DMS79 (cell line): ENCODE data around the gene NAT9.

ENCODE experiments used
- DNase-seq: peaks from one replicate; lab custom pipeline; 2025; lab: John Stamatoyannopoulos, UW

NAT9 gene

DNA sequence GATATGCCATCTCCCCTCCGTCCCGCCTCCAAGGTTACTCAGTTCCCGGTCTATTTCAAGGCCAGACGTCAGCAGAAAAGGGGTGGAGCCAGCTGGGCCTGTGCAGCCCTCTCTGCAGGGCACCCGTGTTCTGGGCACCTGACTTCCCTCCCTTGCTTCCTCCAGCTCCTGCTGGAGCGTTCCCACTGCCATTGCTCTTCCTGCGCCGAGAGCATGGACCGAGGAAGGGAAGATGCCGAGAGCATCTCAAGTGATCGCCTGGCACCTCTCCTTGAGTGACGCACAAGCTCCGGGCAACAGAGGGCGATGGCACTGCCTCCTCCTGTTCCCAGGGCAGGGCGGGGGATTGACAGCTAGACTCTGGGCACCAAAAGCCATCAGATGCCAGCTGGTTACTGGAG, 29.4 kb upstream of the NAT9 start:
- no peak for DNase-seq

DNA sequence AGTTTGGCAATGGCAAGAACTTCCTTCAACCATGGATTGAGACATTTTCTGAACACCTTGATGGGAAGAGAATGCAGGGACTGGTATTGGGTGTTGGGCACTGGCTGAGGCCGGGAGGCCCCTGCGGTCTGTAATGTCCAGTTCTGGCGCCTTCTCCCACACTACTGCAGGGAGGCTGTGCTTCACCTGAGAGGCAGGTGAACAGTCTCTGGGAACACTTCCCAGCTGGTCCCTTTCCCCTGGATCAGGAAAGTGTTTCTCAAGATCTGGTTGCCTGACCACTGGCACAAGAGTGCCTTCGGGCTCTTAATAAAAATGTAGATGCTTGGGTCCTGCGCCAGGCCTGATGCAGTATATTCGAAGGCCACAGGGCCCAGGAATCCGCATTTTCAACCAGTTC, 28.5 kb upstream of the NAT9 start:
- DNase-seq: no peak

DNA sequence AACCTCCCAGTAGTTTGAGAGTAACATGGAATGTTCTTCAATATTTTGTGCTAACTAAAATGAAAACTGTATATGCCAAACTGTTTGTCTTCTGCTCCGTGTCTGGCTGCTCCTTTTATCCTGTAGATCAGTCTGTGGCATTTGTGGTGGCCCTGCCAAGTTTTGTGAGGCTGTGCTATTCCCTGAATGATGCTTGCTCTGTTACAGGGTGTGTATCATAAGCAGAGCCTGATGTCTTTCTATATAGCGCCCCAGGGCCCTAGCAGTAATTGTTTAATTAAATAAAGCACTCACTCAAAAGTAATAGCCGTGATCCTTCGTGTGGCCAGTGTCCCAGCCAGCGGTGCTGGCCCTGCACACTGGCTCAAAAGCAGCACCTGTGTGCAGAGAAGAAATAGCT, 27.8 kb upstream of the NAT9 start:
- DNase-seq: no peak

DNA sequence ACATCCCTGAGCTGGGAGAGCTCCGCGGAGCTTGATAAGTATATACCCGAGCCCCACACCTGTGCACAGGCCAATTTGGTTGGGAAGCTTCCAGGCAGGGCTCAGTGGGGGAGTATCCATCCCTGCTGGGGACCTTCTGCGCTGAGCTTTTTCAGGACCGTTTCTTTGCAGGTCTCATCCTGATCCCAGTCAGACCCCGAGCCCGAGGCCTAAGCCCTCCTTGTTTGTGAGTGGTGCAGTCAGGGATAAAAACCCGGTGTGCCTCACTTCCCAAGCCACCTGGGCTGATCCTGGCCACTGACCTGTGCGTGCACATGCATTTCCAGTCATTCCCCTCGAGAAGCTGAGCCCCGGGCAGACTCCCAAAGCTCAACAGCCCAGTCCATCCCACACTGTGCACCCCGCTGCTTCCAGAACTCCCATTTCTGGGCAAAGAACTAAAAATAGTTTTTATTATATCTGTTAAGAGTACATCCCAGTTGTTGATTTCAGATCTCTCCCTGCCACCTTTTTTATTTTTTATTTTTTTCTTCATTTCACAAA, 27.3 kb upstream of the NAT9 start:
- DNase-seq: no peak

- DNase-seq: no peak
Observed at GRCh38 chr17:74801896-74802295, 25.8 kb upstream of the NAT9 start.

GRCh38 chr17:74800531-74800930, 24.4 kb upstream of the NAT9 start:
- DNase-seq: no peak

DNA sequence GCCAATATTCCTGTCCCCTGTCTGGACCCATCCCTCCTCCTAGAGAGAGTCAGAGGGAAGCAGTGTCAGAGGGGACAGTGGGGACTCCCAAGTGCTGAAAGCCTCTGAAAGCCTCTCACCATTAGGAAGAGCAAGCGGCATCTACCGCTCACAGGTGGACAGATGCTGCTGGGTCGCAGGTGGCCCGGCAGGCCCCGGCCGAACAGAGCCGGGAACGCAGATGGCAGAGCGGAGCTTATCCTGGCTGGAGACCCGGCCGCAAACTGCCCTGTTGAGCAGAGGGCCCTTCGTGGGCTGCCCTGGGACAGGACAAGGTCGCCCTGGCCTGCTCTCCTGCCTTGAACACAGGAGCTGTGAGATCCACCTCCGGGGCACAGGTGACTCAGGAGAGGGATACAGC, 23.0 kb upstream of the NAT9 start:
- no peak for DNase-seq

- no peak for DNase-seq
Observed at GRCh38 chr17:74798239-74798707, 22.1 kb upstream of the NAT9 start.

DNA sequence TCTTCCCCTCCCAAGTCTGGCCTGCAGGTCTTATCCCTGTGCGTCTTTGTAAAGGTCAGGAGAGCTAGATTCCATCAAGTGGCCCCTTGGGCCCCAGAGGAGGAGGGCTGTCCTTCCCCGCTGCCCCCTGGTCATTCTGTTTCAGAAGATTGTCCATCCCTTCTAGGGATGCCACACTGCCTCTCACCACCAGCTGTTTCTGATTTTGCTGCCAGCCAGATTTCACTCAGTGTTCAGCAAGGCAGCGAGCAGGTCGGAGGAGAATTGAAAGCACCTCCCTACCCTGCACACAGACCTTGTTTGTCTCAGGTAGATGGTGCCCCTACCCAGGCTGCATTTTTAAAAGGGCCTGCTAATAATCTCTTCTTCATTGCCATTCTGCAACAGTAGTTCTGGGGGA, 21.7 kb upstream of the NAT9 start:
- DNase-seq: no peak

- DNase-seq: peak; percentile 41
Observed at GRCh38 chr17:74796866-74797265, 20.7 kb upstream of the NAT9 start.

DNA sequence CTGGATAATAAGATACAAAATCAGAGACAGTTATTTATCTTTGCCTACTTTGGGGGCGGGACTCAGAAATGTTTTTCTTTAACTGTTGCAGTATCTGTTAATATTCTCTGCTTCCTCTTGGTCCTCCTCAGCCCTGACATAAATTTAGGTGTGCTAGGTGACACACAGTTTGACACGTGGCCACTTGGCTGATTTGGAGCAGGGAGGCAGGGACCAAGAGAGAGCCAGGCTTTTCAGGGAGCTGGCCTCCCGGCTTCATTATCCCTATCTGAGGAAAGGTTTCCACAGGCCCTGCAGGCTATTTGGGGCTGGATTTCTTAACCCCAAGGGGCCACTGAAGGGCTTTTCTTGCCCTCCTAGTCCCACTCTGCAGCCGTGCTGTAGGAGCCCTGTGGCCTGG, 20.1 kb upstream of the NAT9 start:
- DNase-seq: no peak

- DNase-seq: peak; percentile 55
Observed at GRCh38 chr17:74795327-74796020, 19.3 kb upstream of the NAT9 start.

- DNase-seq: no peak
Observed at GRCh38 chr17:74792586-74793105, 16.5 kb upstream of the NAT9 start.

DNA sequence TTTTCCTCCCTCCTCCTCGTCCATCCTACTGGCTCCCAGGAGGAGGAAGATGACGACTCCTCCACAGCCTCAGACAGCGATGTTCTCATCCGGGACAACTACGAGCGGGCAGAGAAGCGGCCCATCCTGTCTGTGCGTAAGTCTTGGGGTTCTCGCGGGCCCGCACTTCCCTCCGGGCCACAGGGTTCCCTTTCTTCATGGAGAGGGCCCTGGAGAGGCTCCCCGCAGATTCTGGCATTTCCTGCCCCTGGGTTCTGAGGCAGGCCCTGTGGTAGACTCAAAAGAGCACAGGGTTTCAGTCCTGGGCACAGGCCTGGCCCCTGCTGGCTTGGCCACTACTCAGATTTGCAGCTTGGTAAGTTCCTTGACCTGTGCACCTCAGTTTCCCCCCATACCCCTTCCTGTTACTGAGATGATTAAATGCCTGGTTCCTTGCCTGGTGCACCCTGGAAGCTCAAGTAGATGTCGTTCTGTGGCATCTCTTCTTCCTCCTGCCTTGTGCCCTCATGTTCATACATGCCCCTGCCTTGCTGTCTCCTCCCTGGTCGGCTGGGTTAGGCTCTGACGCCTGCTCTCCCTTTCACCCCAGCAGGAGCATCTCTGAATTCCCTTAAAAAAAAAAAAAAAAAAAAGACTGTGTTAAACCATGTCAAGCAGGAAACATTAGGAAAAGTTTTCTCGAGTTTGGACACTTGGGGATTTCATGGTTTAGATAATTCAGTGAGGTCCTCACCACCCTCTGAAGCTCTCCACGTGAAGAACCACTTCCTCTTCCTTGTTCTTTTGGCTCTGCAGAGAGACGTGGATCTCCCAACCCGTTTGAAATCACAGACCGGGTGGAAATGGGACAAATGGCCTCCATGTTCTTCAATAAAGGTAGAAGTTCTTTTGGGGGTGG, 14.3 kb upstream of the NAT9 start:
- DNase-seq: no peak

DNA sequence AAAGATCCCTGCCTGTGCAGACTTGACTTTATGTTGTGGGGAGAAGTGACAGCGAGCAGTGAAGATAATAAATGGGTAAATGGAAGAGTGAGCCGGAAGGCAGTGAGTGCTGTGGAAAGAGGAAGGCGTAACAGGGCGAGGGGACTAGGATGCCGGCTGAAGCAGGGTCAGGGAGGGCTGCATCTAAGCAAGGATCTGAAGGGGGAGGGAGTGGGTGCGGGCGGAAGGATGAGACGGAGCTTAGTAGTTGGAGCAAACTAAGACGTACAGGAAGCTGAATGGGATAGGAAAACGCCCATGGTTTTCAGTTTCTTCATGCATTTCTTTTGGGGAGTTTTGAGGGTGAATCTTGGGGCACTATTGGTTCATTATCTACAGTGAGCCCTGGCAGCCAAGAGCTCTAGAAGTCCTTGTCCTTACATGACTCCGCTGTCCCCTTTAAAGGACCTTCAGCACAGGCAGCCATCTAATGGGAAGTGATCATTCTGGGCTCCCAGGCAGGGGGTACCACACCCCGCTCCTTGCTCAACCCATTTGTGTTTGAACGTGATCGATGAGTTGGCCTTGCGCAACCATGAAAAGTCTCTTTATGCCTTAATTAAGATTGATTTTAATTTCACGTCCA, 10.4 kb upstream of the NAT9 start:
- no peak for DNase-seq

DNA sequence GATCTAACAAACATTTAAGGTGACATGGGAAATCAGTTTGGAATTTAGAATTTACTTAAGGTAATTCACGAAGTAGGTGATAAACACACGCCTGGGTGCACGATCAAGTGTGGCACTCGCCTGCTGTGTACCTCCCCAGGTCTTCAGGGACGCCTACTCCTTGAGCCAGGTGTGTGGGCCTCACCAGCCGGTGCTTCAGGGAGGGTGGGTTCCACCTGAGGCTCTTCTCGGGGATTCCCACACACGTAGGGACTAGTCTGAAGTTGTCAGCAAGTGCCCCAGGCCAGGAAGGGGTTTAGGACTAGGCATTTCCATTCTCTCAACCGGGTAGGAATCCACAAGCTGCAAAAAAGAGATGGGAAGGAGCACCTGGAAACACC, 9.8 kb upstream of the NAT9 start:
- no peak for DNase-seq

GRCh38 chr17:74785096-74785980, 9.2 kb upstream of the NAT9 start:
- DNase-seq: no peak

GRCh38 chr17:74784125-74784810, 8.1 kb upstream of the NAT9 start:
- DNase-seq: no peak

DNA sequence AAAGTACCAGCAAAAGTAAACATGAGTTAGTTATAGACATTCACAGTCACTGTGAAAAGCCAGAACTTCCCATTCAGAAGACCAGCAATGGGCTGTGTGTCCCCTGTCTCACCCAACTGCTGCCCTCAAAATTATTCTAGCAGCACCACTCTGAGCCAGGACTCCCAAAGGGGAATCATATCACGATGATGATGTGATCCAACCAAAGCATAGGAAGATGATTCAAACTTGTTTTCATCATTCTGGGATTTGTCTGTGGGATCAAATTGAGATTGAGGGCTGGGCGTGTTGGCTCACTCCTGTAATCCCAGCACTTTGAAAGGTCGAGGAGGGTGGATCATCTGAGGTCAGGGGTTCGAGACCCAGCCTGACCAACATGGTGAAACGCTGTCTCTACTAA, 6.4 kb upstream of the NAT9 start:
- DNase-seq: no peak

DNA sequence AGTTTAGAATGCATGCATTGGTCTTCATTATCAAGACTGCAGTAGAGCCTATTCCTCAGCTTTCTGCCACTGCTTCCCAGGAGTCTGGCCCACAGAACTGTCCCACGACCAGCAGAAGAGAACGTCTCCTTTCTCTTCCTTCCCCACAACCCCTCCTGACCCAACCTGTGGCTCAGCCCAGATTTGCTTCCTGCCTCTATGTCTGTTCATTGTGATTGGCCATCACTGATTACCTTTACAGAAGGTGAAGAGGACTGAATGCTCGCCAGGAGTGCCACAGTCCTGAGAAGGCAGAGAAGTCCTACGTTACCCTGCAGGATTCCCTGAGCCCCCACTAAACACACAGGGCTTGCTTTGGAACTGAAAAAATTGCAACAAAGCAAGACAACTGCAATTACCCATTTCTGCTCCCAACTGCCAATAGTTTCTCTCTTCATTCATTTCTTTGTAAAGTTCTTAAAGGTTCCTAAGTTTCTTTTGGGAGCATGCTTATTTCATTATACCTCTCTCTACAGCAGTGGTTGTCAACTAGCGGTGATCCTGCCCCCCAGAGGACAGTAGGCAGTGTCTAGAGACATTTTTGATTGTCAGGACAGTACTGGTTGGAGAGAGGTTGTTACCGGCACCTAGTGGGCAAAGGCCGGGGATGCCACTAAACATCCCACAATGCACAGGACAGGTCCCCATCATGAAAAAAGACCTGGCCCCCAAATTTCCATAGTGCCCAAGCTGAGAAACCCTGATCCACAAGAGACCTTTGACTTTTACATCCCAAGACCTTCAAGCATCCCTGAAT, 4.5 kb upstream of the NAT9 start:
- DNase-seq: no peak
